Stimulated activated CD4-positive, alpha-beta T cell treated with anti-CD3 and anti-CD28 coated beads, Interleukin-4, amount 100 ng/mL, for 24 hours (primary cell): ENCODE results near the gene SPON2.

ENCODE experiments used
- DNase-seq: peaks from one replicate; pipeline ENCODE4 v3.0.0-alpha.2; 2020

Gene SPON2

DNA sequence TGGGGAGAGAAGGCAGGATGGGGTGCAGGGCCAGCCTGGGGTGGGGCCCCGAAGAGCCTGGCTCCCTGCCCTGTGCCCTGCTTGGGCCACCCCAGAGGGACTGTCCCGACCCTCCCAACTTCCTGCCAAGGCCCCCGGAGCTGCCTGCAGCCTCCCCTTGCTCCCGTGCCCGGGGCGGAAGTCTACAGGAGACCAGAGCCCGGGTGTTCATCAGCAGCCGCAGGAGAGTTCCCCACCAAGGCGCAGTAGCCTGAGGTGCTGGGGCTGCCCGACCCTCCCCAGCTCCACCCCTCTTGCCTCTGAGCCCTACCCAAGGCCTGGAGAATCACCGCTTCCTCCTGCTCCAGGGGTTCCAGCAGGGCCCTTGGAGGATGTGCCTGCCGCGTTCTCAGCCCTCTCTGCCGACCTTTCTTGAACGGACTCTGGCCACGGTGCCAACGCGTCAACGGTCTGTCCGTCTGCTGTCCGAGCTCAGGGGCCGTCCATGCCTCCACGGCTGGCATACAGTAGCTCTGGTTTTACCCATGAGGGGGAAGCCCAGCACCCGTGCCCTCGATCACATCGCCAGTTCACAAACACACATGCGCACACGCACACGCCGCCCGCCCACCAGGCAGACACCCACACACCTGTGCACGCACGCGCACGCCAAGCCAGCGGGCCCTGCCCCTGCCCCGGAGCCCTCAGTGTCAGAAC is 36.0 kb upstream of the SPON2 start:
- no peak for DNase-seq

DNA sequence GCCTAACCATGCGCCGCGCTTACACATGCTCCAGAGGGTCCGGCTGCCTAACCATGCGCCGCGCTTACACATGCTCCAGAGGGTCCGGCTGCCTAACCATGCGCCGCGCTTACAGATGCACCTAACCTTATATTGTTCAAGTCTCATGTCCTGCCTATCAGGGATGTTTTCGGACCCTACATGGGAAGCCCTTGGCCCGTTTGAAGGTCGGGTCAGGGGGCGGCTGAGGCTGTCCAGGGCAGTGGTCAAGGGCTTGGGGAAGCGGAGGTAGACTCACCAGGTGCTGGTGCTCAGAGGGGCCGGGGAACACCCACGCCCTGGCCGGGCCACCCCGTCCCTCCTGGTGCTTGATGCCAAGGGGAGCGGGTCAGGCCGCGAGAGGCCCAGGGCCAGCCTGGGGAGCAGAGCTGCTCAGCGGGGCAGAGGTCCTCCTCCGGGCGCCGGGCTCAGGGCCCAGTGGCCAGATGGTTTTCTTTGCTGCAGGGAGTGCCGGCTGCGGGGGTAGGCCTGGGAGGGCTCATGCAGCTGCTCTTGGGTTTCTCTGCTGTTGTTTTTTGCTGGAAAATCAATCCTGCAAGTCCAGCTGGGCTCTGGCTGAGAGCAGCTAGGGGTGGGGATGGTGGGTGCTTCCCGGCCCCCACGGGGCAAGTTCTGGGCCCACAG is 35.4 kb upstream of the SPON2 start:
- no peak for DNase-seq

DNA sequence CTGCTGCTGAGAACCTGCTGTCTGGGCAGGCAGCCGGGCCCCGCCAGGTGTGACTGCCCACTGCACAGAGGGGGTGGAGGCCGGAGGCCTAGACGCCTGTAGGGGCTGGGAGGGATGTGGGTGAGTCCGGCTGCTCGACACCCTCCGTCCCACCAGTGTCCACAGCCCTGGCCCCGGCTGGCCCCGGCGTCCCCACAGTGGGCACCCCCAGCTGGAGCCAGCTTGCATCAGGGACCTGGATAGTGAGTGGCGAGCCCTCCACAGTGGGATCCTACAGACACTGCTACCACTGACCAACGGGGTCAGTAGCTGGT is 34.7 kb upstream of the SPON2 start:
- no peak for DNase-seq

DNA sequence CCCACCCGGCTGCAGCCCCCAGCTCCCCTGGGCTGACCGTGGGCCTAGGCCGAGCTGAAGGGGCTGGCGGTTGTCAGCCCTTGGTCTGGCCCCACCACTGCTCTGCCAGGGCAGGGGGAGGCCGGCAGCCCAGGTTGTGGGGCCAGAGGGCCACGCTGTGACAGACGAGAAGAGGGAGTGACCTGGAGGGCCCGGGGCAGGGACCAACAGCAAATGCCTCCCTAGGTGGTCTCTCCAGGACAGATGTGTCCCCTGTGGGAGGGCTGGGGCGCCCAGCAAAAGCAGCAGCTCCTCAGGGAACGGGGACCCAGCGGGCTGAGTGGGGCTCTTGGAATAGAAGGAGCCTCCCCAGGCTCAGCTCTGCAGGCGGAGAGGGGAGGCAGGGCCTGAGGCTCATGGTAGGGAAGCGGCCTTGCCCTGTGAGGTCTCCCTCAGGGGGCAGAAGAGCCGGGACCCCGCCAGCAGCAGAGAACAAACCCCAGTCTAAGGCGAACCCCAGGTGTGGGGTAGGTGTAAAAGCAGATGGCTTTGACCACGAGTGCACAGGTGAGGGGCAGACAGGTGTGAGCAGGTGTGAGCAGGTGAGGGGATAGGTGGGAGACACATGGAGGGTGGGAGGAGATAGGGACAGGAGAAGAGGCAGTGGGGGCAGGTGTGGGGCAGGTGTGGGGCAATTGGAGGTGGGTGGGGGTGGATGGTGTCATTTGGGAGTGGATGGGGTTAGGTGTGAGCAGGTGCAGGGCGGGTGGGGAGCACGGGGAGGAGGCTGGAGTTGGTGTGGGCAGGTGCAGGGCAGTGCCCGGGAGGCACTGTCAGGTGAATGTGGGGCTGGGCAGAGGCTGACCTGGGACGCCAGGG is 34.1 kb upstream of the SPON2 start:
- no peak for DNase-seq

- DNase-seq: no peak
These were observed 33.4 kb upstream of the SPON2 start for GRCh38 chr4:1205586-1206298.

DNA sequence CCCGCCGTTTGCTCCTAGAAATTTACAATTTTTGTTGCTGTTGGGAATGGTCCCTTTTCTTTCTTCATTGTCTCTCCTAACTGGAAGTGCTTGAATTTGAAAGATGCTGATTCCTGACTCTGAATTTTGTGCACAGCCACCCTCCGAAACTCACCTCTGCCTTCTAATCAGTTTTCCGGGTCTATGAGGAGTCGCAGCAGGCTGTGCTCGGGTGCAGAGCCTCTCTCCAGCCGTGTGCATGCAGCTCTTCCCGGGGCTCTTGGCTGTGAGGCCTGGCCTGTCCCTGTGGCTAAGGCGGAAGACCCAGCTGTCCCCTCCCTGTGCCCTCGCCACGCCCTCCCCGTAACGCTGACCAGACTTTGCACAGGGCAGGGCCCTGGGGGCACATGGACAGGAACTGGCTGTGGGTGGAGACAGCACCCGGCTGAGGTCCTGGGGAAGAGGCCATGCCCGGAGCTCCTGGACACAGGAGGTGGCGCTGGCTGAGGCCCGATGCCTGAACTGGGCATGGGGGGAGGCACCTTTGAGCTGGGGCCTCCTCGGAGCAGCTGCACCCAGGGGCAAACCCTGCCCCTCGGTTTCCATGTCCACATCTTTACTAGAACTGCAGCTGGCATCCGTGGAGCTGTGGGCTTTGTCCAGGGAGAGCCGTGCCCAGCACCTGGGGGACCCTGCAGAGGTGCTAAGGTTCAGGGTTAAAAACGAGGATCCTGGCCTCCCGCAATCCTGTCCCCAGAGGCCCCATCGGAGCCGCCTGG is 32.6 kb upstream of the SPON2 start:
- DNase-seq: peak; percentile 2

- DNase-seq: no peak
These were observed 32.0 kb upstream of the SPON2 start for GRCh38 chr4:1204286-1204827.

- no peak for DNase-seq
These were observed 30.7 kb upstream of the SPON2 start for GRCh38 chr4:1203026-1203616.

GRCh38 chr4:1202526-1203011 is 30.2 kb upstream of the SPON2 start:
- DNase-seq: no peak

- DNase-seq: peak; percentile 78
These were observed 29.6 kb upstream of the SPON2 start for GRCh38 chr4:1201851-1202525.

GRCh38 chr4:1200425-1201035 is 28.1 kb upstream of the SPON2 start:
- DNase-seq: no peak

GRCh38 chr4:1199556-1200331 is 27.4 kb upstream of the SPON2 start:
- no peak for DNase-seq

- DNase-seq: no peak
These were observed 25.9 kb upstream of the SPON2 start for GRCh38 chr4:1198098-1198844.

DNA sequence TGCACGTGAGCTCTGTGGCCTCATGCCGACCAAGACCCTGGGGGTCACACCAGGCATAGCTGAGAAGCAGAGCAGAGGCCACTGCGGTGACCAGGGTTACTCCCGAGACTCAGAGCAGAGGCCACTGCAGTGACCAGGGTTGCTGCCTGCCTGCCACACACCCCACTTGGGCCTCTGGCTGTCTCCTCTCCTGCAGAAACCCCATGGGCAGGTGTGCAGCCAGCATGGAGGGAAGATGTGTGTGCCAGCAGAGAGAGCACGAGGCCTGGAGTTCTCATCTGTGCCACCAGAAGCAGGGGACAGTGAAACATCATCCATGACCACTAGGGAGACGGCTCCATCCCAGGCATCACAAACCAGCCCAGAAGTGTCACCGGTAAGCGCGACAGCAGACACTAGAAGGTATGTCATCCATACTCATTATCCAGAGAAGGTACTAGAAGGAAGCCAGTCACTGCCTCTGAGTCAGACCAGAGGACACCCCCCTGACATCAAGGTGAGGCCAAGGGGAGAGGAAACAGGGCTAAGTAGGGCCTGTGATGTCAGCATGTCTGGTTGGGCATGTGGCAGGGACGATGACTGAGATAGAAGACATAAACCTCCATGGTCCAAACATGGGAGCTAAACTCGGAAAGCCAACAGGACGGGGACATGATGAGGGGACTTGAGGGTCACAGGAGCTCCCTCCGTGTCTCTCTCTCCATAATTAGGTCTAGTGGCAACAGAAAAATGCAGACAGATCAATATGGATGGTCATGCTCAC is 24.2 kb upstream of the SPON2 start:
- DNase-seq: no peak

- DNase-seq: no peak
These were observed 23.6 kb upstream of the SPON2 start for GRCh38 chr4:1195891-1196401.

- DNase-seq: no peak
These were observed 22.8 kb upstream of the SPON2 start for GRCh38 chr4:1195109-1195671.

GRCh38 chr4:1194010-1194900 is 21.9 kb upstream of the SPON2 start:
- DNase-seq: no peak
